ENCODE data around the gene CDK18.

CDK18 gene

GRCh38 chr1:205495237-205495823 is 9.1 kb upstream of the CDK18 start:
- DNase-seq (ENCODE audit: low read depth) = no peak
- no peak for TF ChIP-seq CTCF (IDR thresholded peaks at IDR 0.05; ENCODE audit: insufficient read depth, low read depth, low read length, missing control alignments)
- H3K4me3 ChIP-seq (ENCODE audit: low read length) = no peak overlapping the region

GRCh38 chr1:205496661-205497060 is 7.8 kb upstream of the CDK18 start:
- DNase-seq (ENCODE audit: low read depth) = no peak
- TF ChIP-seq CTCF (IDR thresholded peaks at IDR 0.05; ENCODE audit: insufficient read depth, low read depth, low read length, missing control alignments) = no peak
- H3K4me3 ChIP-seq (ENCODE audit: low read length) = no peak overlapping the region

GRCh38 chr1:205497351-205497750 is 7.1 kb upstream of the CDK18 start:
- no peak for TF ChIP-seq CTCF (IDR thresholded peaks at IDR 0.05; ENCODE audit: insufficient read depth, low read depth, low read length, missing control alignments)
- no peak overlapping the region for H3K4me3 ChIP-seq (ENCODE audit: low read length)
- no peak for DNase-seq (ENCODE audit: low read depth)

- TF ChIP-seq CTCF (IDR thresholded peaks at IDR 0.05; ENCODE audit: insufficient read depth, low read depth, low read length, missing control alignments) = no peak
These were observed 4.7 kb upstream of the CDK18 start for GRCh38 chr1:205499789-205500188.

GRCh38 chr1:205500240-205501233 is 3.9 kb upstream of the CDK18 start:
- DNase-seq (ENCODE audit: low read depth) = no peak

More at GRCh38 chr1:205499789-205500188, 4.7 kb upstream of the CDK18 start:
- DNase-seq (ENCODE audit: low read depth) = no peak
- no peak overlapping the region for H3K4me3 ChIP-seq (ENCODE audit: low read length)

GRCh38 chr1:205502111-205502810 is 2.2 kb upstream of the CDK18 start:
- no peak overlapping the region for H3K4me3 ChIP-seq (ENCODE audit: low read length)
- TF ChIP-seq CTCF (IDR thresholded peaks at IDR 0.05; ENCODE audit: insufficient read depth, low read depth, low read length, missing control alignments) = no peak
- DNase-seq (ENCODE audit: low read depth) = no peak

More at GRCh38 chr1:205500240-205501233, 3.9 kb upstream of the CDK18 start:
- no peak for TF ChIP-seq CTCF (IDR thresholded peaks at IDR 0.05; ENCODE audit: insufficient read depth, low read depth, low read length, missing control alignments)
- H3K4me3 ChIP-seq (ENCODE audit: low read length) = no peak overlapping the region

All from epithelial cell of esophagus (primary cell).